Amniotic stem cell (primary cell): Measurements from ENCODE around the gene GRAP2.
"Not testable (repeated sequence)": the region's sequence is repeated elsewhere in the genome, so short reads cannot be mapped to it uniquely, and the experiment has no call there.

Source experiments
- DNase-seq: peaks from one replicate; lab custom pipeline; 2025; lab: John Stamatoyannopoulos, UW

Gene GRAP2

DNA sequence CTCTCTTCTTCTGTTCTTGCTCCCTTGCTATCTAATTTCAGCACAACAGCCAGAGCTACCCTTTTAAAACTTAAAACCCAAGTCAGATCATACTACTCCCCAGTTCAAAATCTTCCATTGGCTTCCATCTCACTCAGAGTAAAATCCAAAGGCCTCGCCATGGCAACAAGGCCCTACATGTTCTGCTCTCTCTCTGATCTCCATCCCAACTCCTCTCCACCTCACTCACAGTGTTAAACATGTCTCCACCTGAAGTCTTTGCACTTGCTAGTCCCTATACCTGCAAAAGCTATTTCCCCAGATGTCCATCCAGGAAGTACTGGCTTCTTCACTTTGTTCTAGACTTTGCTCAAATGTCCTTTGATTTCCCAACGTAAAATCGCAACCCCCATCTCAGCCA lies 3.0 kb upstream of the GRAP2 start:
- no peak for DNase-seq

DNA sequence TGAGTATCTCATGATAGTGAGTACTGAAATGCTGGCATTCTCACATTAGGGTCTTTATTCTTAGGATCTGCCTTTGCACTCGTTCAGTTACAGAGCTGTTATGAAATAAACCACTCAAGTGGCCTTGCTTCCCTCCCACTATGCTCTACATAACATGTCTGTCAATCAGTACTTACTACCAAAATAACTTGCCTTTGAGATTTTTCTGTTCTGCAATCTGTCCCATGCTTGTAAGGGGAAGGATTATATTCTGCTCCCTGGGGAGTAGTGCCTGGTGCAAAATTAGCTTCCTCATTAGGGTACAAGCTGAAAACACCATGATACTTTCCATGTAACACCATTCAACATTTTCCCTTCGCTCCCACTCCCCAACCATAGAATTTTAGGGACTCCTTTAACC lies 1.9 kb upstream of the GRAP2 start:
- no peak for DNase-seq

DNA sequence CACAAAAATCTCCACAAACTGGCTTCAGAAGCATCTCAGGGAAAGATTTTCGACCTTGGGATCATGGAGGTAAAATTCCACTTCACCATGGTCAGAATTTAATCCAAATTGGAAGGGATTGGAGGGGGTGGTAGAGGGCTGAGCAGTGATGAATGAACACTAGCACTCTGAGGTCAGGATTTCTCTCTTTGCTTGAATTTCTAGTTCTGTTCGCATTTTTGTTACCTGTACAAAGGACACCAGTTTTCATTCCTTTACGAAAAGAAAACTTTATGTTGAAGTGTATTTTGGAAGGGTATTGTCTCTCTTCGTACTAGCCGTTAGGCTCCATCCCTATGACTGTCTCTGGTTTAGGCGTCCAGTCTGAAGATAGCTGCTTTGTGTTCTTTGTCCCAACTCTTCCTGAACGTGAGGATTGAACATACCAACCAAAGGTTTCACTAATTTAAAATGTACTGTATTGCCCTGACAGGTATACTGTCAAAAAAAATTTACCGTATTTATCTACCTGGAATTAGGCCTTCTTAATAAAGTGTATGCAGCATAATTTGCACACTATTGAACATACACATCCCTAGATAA lies 772 bp downstream of the GRAP2 start:
- no peak for DNase-seq

DNA sequence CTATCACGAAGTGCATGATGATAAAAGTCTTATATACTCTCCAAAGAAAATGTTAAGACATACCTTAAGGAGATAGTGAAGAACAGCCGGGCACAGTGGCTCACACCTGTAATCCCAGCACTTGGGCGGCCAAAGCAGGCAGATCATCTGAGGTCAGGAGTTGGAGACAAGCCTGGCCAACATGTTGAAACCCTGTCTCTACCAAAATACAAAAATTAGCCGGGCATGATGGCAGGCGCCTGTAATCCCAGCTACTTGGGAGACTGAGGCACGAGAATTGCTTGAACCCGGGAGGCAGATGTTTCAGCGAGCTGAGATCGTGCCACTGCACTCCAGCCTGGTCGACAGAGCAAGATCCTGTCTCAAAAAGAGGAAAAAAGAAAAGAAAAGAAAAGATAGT lies 3.1 kb downstream of the GRAP2 start:
- not testable (repeated sequence) for DNase-seq

DNA sequence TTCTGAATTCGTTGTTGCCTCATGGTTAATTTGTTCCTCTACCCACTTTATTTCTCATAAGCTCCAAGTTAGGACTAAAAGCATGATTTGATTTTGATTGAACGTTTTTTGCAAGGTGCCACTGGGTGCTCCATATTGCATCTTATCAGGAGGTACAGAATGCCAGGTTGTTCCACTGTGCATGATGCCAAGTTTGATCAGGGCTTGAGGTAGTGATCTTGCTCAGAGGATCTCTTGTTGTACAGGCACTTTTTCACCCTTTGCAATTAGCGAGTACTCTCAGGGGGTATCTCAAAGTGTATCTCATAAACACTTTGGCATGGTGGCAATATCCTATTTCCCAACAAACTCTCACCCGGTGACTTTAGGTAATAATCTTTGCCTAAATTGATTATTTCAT lies 4.0 kb downstream of the GRAP2 start:
- DNase-seq, result no peak

DNA sequence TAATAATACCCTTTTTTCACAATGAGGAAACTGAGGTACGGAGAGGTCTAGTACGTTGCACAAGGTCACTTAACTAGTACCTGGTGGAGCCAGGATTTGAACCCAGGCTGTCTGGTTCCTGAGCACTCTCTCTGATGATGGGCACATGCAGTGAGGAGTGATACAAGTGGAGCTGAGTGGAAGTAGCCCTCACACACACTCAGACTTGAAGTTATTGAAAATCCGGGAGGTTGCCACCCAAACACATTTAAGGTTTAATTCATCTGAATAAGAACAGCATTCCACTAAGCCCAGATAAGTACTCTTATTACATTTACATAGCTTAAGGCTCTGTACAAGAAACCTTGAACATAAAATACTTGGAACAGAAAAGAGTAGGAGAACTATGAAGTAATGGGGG lies 4.8 kb downstream of the GRAP2 start:
- DNase-seq, result no peak

DNA sequence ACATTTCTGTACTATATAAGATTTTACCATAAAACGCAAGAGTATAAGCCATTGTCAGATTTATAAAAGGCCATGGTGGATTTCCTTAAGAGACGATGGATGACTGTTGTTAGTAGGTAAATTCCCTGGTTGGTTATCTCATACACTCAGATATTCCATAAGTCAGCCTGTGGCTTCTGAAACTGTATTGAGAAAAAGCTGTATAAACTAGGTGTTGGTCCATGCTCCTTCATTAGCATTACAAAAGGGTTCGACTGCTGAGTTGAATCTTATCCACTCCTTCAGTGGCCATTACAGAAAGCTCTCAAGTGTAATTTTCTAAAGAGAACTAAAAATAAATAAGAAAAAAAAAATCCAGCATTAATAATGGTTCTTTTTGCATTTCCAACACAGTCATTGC lies 5.3 kb downstream of the GRAP2 start:
- DNase-seq, result no peak

DNA sequence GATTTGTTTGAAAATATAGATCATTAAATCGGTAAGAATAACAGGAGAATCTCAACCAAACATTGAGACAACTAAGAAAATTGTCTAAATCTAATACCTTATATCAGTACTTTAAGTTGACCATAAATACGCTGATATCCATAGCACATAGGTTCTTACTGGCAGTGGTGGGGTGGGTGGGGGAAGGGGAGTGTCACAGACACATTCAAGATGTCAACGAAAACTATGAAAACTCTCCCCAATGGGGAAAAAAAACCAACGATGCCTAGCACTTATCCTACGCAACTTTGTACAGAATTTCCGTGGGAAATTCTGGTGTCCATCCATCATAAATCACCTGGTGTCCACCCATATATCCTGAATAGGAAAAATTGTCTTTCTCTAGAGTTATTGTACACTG lies 6.2 kb downstream of the GRAP2 start:
- DNase-seq, result no peak

DNA sequence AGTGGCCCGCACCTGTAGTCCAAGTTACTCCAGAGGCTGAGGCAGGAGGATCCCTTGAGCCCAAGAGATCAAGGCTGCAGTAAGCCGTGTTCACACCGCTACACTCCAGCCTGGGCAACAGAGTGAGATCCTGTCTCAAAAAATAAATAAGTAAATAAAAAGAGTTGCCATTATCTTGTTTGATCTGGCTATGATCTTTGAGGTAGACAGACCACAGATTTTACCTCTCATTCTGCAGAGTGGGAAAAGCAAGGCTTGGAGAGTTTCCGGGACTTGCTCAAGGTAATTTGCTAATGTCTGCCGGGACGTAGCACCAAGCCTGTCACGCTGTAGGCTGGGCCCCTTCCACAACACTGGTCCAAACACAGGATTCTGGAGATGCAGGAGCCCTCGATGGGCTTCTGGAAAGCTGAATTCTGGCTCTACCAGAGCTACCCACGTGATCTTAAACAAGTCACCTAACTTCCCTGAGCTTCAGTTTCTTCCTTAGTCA lies 6.8 kb downstream of the GRAP2 start:
- DNase-seq, result no peak

DNA sequence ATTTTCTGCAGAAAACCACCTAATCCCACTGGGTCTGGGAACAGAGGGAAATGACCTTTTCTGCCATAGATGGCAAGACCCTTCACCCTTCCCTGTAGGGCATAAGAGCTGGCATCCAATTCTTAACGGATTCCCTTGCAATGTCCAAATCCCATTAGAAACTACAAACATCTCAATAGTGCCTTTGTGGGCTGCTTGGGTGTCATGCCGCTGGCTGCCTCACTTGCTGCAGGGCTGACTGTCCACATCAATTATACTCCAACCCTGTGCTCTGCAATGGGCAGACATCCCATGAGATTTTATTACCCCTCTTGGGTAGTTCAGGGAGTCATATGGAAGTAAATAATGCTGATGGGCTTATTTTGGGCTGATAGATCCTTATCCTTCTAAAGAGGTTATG lies 7.3 kb downstream of the GRAP2 start:
- no peak for DNase-seq

DNA sequence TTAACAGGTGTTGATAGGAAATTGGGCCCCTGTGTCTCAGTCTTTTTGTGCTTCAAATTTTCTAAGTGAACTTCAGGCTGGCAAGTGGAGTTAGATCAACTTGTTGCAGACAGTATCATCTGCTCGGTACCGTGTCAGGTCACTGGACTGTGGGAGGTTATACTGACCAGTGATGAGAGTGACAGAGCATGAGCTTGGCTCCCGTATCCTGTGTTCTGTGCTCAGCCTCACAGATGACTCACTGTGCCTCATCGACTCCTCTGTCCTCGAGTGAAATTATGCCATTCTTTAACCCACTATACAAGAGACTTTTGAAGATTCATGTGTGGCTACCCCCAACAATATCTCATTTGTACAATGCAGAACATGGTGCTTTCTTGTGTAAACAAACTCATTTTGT lies 7.9 kb downstream of the GRAP2 start:
- no peak for DNase-seq

DNA sequence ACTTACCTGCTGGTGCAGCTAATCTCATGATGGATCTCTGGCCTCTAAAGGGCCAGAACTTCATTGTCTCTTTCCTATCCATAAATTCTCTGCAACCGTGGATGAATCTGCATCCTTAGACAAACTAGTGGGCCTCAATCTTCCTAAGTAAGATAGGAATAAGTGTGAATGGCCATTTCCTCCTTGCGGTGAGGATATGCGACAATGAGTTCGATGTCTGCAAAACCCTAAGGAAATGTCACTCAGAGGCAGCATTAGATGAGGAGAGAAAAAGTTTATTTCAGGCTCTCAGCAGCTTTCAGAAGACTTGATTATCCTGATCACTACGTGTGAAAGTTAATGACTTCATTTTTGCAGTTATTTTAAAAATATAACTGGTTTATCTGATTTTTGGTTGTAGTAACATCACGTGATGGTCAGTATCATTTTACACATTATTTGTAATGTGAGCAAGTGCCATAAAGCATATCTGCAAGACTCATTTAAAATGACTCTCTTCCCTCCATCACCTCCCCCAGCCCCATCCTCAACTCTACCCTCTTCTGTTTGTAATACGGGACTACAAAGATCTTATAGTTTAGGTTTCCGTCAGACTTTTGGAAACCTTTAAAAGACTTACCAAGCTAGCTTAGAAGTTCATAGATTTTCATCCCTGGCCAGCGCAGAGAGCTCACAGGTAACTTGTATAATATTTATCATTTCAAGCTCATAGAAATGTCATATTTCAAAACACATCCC lies 10.2 kb downstream of the GRAP2 start:
- no peak for DNase-seq

DNA sequence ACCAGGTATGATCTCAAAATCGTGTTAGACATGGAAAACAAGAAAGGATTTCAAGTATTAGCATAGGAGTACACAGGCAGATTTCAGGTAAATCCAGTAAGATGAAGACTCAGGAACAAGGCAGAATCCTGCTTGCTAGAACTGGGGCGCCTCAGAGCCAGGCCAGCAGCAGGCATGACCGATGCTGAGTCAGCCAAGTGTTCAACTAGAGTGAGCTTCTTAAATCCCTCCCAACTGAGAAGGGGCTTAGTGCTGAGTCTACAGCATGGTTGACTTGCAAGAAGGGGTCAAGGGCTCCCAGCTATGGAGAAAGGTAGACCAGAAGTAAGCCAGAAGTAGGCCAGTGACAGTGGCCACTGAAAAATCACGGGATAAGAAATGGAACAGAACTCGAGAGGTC lies 12.4 kb downstream of the GRAP2 start:
- no peak for DNase-seq

DNA sequence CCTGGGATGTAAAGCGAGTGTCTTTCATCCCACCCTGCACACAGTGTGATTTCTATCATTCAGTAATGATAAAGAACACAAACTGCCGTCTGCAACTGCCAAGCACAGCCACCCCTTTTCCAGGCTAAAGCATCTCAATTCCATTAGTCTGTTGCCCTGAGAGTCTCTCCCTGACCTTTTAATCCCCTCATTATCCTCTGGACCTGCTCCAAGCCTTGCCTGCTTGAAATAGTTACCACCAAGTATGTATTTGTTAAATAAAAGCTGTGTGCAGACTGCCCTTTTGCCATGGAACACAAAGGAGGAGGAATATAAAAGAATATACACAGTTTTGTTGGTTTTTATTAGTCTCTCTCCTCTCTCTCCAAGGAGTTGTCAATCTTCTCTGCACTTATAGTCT lies 13.0 kb downstream of the GRAP2 start:
- no peak for DNase-seq

DNA sequence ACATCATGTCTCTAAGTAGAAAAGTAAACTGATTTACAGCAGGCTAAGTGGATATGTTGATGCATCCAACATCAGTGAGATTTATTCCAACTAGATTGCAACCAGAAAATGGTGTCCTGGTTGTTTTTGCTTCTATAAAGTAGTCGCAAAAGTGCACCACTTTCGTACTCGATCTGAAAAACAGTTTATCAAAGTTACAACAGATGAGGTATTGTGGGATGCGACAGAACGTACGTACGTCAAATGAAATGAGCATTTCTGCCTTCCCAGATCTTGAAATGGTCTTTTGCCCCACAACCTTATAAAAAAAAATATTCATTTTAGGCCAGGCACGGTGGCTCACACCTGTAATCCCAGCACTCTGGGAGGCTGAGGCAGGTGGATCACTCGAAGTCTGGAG lies 13.7 kb downstream of the GRAP2 start:
- no peak for DNase-seq

DNA sequence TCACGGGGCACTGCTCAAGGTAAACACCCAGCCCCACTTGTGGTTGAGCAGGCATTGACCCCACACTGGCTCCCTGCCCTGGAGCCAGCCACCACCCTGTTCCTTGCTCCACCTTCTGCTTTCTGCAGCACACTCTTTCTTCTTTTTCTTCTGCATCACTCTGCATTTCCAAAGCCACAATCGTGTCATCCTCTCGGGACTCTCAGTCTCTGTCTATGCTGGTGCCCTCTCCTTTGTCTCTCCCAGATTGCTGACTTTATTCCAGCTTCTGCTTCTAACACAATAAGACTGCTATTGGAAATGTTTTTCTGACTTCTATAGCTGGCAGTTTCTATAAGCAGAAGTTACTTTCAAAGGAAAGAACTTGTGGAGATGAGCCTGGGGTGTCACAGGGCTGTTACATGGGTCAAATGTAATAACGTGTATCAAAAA lies 14.4 kb downstream of the GRAP2 start:
- DNase-seq, result no peak

DNA sequence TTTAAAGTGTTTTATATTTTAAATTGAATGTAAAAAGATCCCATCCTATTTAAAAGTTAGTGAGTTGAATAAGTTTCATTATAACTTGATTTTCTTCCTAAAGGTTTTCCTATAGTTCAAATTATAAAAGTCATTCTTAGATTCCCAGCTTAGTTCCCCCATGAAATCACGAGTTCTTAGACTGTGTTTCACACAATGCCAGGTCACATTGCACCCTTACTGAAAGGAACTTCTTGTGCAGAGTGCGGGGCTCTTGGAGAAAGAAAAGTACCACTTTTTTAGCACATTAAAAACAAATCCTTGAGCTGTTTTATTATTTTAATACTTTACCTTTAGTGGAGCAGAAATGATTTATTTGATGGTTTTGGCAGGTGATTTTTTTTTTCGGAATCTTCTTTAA lies 15.6 kb downstream of the GRAP2 start:
- no peak for DNase-seq

DNA sequence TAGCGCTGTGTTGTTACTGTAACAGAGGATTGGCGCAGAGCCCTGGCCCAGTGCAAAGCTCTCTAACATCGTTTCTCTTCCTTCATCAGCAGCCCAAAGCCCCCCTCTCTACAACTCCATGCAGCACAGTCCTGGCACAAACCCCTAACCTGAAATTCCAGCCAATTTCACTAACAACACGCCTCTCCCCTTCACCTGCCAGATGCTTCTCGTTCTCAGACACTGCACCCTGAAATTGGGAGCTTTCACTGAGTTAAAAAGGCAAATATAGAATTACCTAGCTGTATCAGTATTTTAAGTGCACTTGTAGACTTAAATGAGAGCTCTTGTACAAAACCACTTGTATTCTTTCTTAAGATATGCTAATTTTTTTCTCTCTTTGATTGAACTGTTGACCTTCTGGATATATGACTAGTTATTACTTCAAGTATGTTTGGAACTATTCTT lies 16.3 kb downstream of the GRAP2 start:
- no peak for DNase-seq

DNA sequence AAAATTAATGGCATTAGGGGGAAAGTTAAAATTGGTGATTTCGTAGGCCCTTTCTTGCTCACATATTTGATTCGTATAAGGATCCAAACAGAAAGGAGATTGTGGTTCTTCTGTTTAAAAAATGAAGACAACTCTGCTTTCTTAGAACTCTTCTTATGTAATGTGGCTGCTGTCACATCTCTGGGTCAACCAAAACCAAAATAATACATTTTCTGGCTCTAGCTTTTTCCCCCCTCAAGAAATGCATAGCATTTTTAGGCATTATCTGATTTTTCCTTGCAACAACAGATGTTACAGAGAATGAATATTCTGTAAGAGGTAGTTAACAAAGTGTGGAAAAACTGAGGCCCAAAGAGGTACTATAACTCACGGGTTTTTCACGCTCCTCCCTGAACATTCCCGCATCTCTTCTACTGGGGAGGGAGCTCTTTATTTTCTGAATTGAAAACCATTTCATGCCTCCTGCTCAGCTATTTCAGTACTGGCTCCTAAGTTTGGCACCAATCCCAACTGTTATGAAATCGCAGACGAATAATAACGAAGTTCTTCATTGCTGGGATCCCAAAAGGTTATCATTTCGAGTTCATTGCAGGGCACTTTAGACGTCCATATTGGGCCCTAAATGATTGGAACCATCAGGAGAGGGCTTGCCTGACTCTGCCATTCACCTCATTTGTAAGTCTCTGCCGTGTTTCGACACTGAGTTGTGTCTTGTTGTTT lies 17.1 kb downstream of the GRAP2 start:
- no peak for DNase-seq

DNA sequence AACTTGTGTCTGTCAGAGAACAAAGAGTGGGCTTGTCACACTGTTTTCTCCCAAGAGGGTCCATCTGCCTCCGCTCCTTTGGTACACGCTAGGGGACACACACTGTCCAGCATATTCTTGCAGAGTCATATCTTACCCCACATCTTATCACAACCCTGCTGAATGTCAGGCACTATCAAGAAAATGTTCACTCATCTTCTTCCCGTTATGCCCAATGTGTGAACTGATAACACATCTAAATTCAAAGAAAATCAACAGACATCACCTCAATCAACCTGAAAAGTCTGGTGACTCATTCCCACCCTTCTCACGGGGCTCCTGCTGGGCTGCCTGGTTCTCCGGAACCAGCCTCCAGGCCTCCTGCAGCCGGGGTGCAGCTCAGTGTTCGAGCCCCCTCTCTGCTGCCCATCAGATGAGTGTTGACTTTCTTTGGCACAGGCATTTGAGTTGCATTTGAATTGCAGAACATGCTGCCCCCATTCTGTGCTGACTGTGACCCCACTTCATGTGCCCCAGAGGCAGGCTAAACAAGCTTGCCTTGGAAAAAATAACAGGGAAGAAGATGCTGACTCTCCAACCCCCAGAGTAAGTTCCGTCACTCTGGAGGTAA lies 19.4 kb downstream of the GRAP2 start:
- no peak for DNase-seq

DNA sequence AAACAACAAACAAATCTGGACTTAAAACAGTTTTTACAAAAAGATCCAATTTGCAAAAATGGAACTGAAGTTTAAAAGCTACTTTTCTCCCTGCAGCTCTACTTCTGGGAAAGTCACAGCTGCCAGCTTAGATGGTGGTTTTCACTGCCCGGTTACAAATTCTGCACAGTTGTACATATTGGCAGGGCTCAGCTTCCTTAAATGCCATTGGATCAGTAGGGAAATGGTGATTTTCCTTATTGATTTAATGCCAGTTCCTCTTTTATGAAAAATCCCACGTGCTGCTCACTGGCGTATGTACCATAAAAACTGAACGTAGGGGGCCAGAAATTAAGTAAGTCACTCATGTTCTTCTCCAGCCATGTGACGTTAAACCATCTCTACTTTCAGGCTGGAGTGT lies 22.8 kb downstream of the GRAP2 start:
- no peak for DNase-seq

DNA sequence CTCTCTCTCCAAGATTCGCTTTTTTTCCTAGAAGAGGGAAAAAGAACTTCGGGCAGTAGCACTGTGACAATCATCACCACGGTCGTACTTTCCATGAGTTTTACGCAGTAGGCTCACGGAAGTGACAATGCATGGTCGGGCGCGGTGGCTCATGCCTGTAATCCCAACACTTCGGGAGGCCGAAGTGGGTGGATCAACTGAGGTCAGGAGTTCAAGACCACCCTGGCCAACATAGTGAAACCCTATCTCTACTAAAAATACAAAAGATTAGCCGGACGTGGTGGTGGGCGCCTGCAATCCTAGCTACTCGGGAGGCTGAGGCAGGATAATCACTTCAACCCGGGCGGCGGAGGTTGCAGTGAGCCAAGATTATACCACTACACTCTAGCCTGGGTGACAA lies 23.4 kb downstream of the GRAP2 start:
- DNase-seq, result no peak

DNA sequence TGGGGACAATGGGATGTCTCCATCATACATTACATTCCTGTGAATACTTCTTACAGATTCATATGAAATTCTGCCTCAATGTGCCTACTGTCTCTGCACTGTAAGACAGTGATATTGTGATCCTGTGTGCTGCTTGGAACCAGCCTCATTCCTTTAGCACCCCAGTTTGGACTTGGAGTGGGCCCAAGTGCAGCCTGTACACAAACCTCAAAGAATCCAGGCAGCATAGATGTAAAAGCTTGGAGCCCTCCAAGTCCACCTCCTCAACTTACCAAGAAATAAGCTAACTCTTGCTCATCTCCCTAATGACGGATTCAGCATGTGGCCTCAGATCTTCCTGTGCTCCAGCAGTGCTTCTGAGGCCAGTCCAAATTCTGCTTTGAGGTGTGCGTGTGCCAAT lies 24.4 kb downstream of the GRAP2 start:
- DNase-seq, result no peak
